Gastrocnemius medialis (tissue), 4 donors: ENCODE data around the gene PRKAB1.

Source experiments
- CTCF ChIP-seq, 5 experiments: fragments of 450-650 bp in 3 of 5; fragments of 200-600 bp in 2 of 5; sonication (generic) in 2 of 5; IDR thresholded peaks in 4 of 5; conservative IDR thresholded peaks in 1 of 5; 1 replicate in 4 of 5; 2 replicates in 1 of 5; pipeline ENCODE4 v1.5.1; 2016 to 2019; ENCODE audit warnings: antibody characterized with exemption in 5 of 5, mild to moderate bottlenecking in 3 of 5, moderate library complexity in 3 of 5
- POLR2A ChIP-seq, 2 donors: fragments of 450-650 bp; IDR thresholded peaks; one replicate each; pipeline ENCODE4 v1.6.1; 2017; ENCODE audit warnings: antibody characterized with exemption in 2 of 2, mild to moderate bottlenecking in 2 of 2, moderate library complexity in 2 of 2

GRCh38 chr12:119652665-119653064 is 15.3 kb upstream of the PRKAB1 start:
- TF ChIP-seq CTCF (IDR thresholded peaks at IDR 0.05 in 4 of 5, conservative IDR thresholded peaks at IDR 0.05 in 1 of 5) (no peak), POLR2A (IDR thresholded peaks at IDR 0.05) (no peak)
